Chondrocyte (in vitro differentiated cells): ENCODE results near the gene SIPA1L3. TPM values are rescaled to one million over a fixed set of nuclear protein-coding genes. Genes with fewer than 3 reads are reported as not detected.
A peak's percentile ranks its signal among the peaks of the same experiment; 100 is the strongest.

Source experiments
- DNase-seq: peaks from one replicate; pipeline ENCODE4 v3.0.0; 2021; ENCODE audit warnings: mixed read lengths, low spot score
- H3K27ac Mint-ChIP-seq: one replicate; pipeline ENCODE4 v1.8.0; 2021; ENCODE audit warnings: mild to moderate bottlenecking, moderate library complexity, mixed read lengths; ENCODE audit not compliant: unreplicated experiment
- H3K27me3 Mint-ChIP-seq: 2 replicates; pipeline ENCODE4 v1.8.0; 2021; ENCODE audit warnings: low read depth, mixed read lengths
- H3K36me3 Mint-ChIP-seq: 2 replicates; pipeline ENCODE4 v1.8.0; 2021; ENCODE audit warnings: low read depth, mixed read lengths
- H3K4me1 Mint-ChIP-seq: 2 replicates; pipeline ENCODE4 v1.8.0; 2021; ENCODE audit warnings: low read depth, mild to moderate bottlenecking, mixed read lengths
- H3K4me3 Mint-ChIP-seq: one replicate; pipeline ENCODE4 v1.8.0; 2021; ENCODE audit warnings: mild to moderate bottlenecking, moderate library complexity, mixed read lengths; ENCODE audit not compliant: unreplicated experiment
- H3K9me3 Mint-ChIP-seq: 2 replicates; pipeline ENCODE4 v1.8.0; 2021; ENCODE audit warnings: low read depth, mixed read lengths
- CTCF ChIP-seq: fragments of 200-600 bp; sonication (generic); IDR thresholded peaks from 2 replicates; pipeline ENCODE4 v1.5.0; 2021; ENCODE audit warnings: antibody characterized with exemption, mild to moderate bottlenecking, moderate library complexity
- total RNA-seq: library from RNA; stranded (reverse); gene quantifications from 3 replicates; pipeline ENCODE4 v1.2.1, GENCODE V29; 2021

The SIPA1L3 gene
- total RNA-seq, 1 donor from 2014 or later, result 17.5 TPM

GRCh38 chr19:38079926-38080380 is 172.9 kb downstream of the SIPA1L3 start:
- Mint-ChIP-seq H3K27ac (peak overlapping the region; percentile 75), H3K9me3 (no peaks in the 10 kb centered on the region), H3K27me3 (no peaks in the 10 kb centered on the region), H3K4me1 (peaks cover 13% of the 10 kb centered on the region), H3K36me3 (peaks cover 7% of the 10 kb centered on the region), H3K4me3 (no peak overlapping the region)
- no peak for TF ChIP-seq CTCF
- no peak for DNase-seq

GRCh38 chr19:38081547-38082255 is 174.7 kb downstream of the SIPA1L3 start:
- DNase-seq, result no peak
- Mint-ChIP-seq H3K36me3 (peaks cover 5% of the 10 kb centered on the region), H3K27me3 (no peaks in the 10 kb centered on the region), H3K27ac (no peak overlapping the region), H3K9me3 (no peaks in the 10 kb centered on the region), H3K4me3 (no peak overlapping the region), H3K4me1 (peaks cover 13% of the 10 kb centered on the region)
- no peak for TF ChIP-seq CTCF

- no peak overlapping the region for H3K27ac Mint-ChIP-seq
- no peaks in the 10 kb centered on the region for H3K9me3 Mint-ChIP-seq
- H3K36me3 Mint-ChIP-seq, result peaks cover 4% of the 10 kb centered on the region
- DNase-seq, result no peak
- TF ChIP-seq CTCF, result no peak
- H3K4me3 Mint-ChIP-seq, result no peak overlapping the region
- no peaks in the 10 kb centered on the region for H3K27me3 Mint-ChIP-seq
- H3K4me1 Mint-ChIP-seq, result peaks cover 13% of the 10 kb centered on the region
Observed at GRCh38 chr19:38082256-38083118, 175.5 kb downstream of the SIPA1L3 start.

- Mint-ChIP-seq H3K27me3 (no peaks in the 10 kb centered on the region), H3K9me3 (no peaks in the 10 kb centered on the region), H3K4me1 (peaks cover 12% of the 10 kb centered on the region), H3K36me3 (peaks cover 3% of the 10 kb centered on the region), H3K27ac (no peak overlapping the region), H3K4me3 (no peak overlapping the region)
- no peak for DNase-seq
- TF ChIP-seq CTCF, result no peak
Observed at GRCh38 chr19:38084196-38084595, 177.2 kb downstream of the SIPA1L3 start.

GRCh38 chr19:38089440-38089839 is 182.4 kb downstream of the SIPA1L3 start:
- no peak overlapping the region for H3K4me3 Mint-ChIP-seq
- no peaks in the 10 kb centered on the region for H3K4me1 Mint-ChIP-seq
- H3K36me3 Mint-ChIP-seq, result peaks cover 5% of the 10 kb centered on the region
- H3K9me3 Mint-ChIP-seq, result no peaks in the 10 kb centered on the region
- no peak overlapping the region for H3K27ac Mint-ChIP-seq
- DNase-seq, result no peak
- H3K27me3 Mint-ChIP-seq, result no peaks in the 10 kb centered on the region
- TF ChIP-seq CTCF, result no peak
